ENCODE measurements around the gene DNER. TPM values are rescaled to one million over a fixed set of nuclear protein-coding genes. Genes with fewer than 3 reads are reported as not detected.
A peak's percentile ranks its signal among the peaks of the same experiment; 100 is the strongest.

DNER gene
- total and polyA plus RNA-seq, 2 of the 4 experiments (the other 2 are of a cell fraction), result under 0.01 to 0.14 TPM

GRCh38 chr2:229726643-229727042, 12.3 kb upstream of the DNER start:
- no peak overlapping the region for H3K4me2 ChIP-seq (ENCODE audit: low read depth, low read length)
- POLR2A ChIA-PET (ENCODE audit: unreplicated experiment), result no interaction called here
- no peaks in the 10 kb centered on the region for H3K9me3 ChIP-seq (ENCODE audit: control insufficient read depth, insufficient read depth, low read length)
- H3K27ac ChIP-seq (ENCODE audit: insufficient read depth, low read length), result peak overlapping the region; percentile 62; the same call in 1 of the 2 replicates
- 0 out of 2 replicates have a peak overlapping the region, but pooled peaks have one; percentile 8 for H2BK120ac ChIP-seq (ENCODE audit: low read depth, low read length)
- no peak overlapping the region for H2AK9ac ChIP-seq (replicated peaks; ENCODE audit: low read depth, low read length, poor library complexity)
- no peak overlapping the region for H2AFZ ChIP-seq (replicated peaks; ENCODE audit: low read length, poor library complexity)
- DNase-seq, result no peak
- ATAC-seq (ENCODE audit: low read depth), result no peak
- CTCF ChIA-PET, result interaction anchor here (0.7 kb wide), 1 partner anchor 74 kb away, joined by 3 read pairs; no protein-coding TSS in a partner anchor
- H4K91ac ChIP-seq (ENCODE audit: insufficient read depth, low read depth, low read length), result peak overlapping the region; percentile 17; the same call in 1 of the 2 replicates
- H3K9me1 ChIP-seq (ENCODE audit: insufficient read depth, low read length), result no peaks in the 10 kb centered on the region
- TF ChIP-seq USF2 (IDR thresholded peaks at IDR 0.05; ENCODE audit: low read depth, low read length) (no peak), MAZ (IDR thresholded peaks at IDR 0.05; ENCODE audit: borderline replicate concordance, low read depth, low read length) (no peak), CEBPB (IDR thresholded peaks at IDR 0.05; ENCODE audit: low read depth, low read length) (no peak), SMC3 (IDR thresholded peaks at IDR 0.05; ENCODE audit: low read depth, low read length) (no peak), MXI1 (IDR thresholded peaks at IDR 0.05; ENCODE audit: borderline replicate concordance, low read depth, low read length) (no peak), NFE2L2 (IDR thresholded peaks at IDR 0.05; ENCODE audit: low read depth, low read length) (no peak), POLR2A (IDR thresholded peaks at IDR 0.05; ENCODE audit: low read depth, low read length) (no peak)
- no peak overlapping the region for H2BK20ac ChIP-seq (ENCODE audit: low read depth, low read length)
- H4K5ac ChIP-seq (ENCODE audit: low read depth, low read length), result peak overlapping the region; percentile 38; the same call in 1 of the 2 replicates
- no peaks in the 10 kb centered on the region for H3K27me3 ChIP-seq (ENCODE audit: control insufficient read depth, insufficient read depth, low read length)
- in situ Hi-C loops (cut with MboI; ENCODE audit: low sequenced_read_pairs), result no loop called here
- H2AK5ac ChIP-seq (ENCODE audit: low read depth, low read length), result peak overlapping the region; percentile 16; the same call in 1 of the 2 replicates
- peaks cover 4% of the 10 kb centered on the region; the same call in 1 of the 2 replicates for H3K4me1 ChIP-seq (ENCODE audit: control insufficient read depth, insufficient read depth, low read length)
- H3K56ac ChIP-seq (ENCODE audit: extremely low read depth, insufficient read depth, low read length), result no peak overlapping the region
- no peak overlapping the region for H3K4me3 ChIP-seq (ENCODE audit: insufficient read depth, low read depth, low read length)
- no peak overlapping the region for H2BK15ac ChIP-seq (ENCODE audit: low read depth, low read length)
- no peaks in the 10 kb centered on the region for H3K36me3 ChIP-seq (ENCODE audit: control insufficient read depth, insufficient read depth, low read length)
- no TSS peak for BruUV-seq (replicated peaks)
- no peaks in the 10 kb centered on the region for H4K20me1 ChIP-seq (ENCODE audit: insufficient read depth, low read length)
- no peak overlapping the region for H3K14ac ChIP-seq (replicated peaks; ENCODE audit: low read depth, low read length)
- H3K79me1 ChIP-seq (ENCODE audit: low read depth in 1 of 2, low read length in 2 of 2), result no peaks in the 10 kb centered on the region
- H3K23ac ChIP-seq (ENCODE audit: low read depth, low read length), result no peak overlapping the region
- H3K18ac ChIP-seq (ENCODE audit: low read depth, low read length), result peak overlapping the region; percentile 39; the same call in 1 of the 2 replicates
- no peak overlapping the region for H3K9ac ChIP-seq (ENCODE audit: low read depth, low read length)
- intact Hi-C loops (cut with micrococcal nuclease), result no loop called here
- peak overlapping the region in 1 of 2 experiments; percentile 27; a peak in 1 of 4 replicates for H4K8ac ChIP-seq (ENCODE audit: low read depth in 2 of 2, low read length in 2 of 2)
- H2BK5ac ChIP-seq (ENCODE audit: low read depth, low read length, poor library complexity, severe bottlenecking), result peak overlapping the region; percentile 42
- WGBS, 2 experiments (ENCODE audit: extremely low coverage in 2 of 2, insufficient read length in 1 of 2), result no CpG with 5 or more reads among the region's 2 CpGs
- H3K4ac ChIP-seq (ENCODE audit: low read depth, low read length), result no peak overlapping the region
- dilution Hi-C loops (cut with HindIII; ENCODE audit: low sequenced_read_pairs, unreplicated experiment), result no loop called here

All from IMR-90 (cell line).